Activated T-helper 2 cell treated with anti-CD3 and anti-CD28 coated beads, Interferon-gamma antibody, Interleukin-2, Interleukin-4, amounts not matched to agents 10 μg/mL and 5 μg/mL and 100 μg/mL, durations not matched to agents 14 hours and 24 hours and 36 hours (primary cell): ENCODE results near the gene QRICH1. TPM values are rescaled to one million over a fixed set of nuclear protein-coding genes. Genes with fewer than 3 reads are reported as not detected.

Source experiments
- DNase-seq: peaks from one replicate; pipeline ENCODE4 v3.0.0; 2021; ENCODE audit warnings: low spot score
- H3K27ac Mint-ChIP-seq: one replicate; pipeline ENCODE4 v1.8.0; 2021; ENCODE audit warnings: mixed read lengths
- H3K27me3 Mint-ChIP-seq: one replicate; pipeline ENCODE4 v1.8.0; 2021; ENCODE audit warnings: low read depth, mixed read lengths
- H3K36me3 Mint-ChIP-seq: one replicate; pipeline ENCODE4 v1.8.0; 2021; ENCODE audit warnings: low read depth, mixed read lengths
- H3K4me1 Mint-ChIP-seq: one replicate; pipeline ENCODE4 v1.8.0; 2021; ENCODE audit warnings: low read depth, mixed read lengths
- H3K4me3 Mint-ChIP-seq: one replicate; pipeline ENCODE4 v1.8.0; 2021; ENCODE audit warnings: low read depth, mild to moderate bottlenecking, moderate library complexity, mixed read lengths
- H3K9me3 Mint-ChIP-seq: one replicate; pipeline ENCODE4 v1.8.0; 2021; ENCODE audit warnings: mixed read lengths
- intact Hi-C: fragments of 100-400 bp; cut with micrococcal nuclease; formaldehyde crosslinking; loops from one replicate; pipeline ENCODE4 v1.15.1; 2023
- total RNA-seq: library from RNA; stranded (reverse); gene quantifications from 2 replicates; pipeline ENCODE4 v1.2.3, GENCODE V29; 2022

The QRICH1 gene
- total RNA-seq, 1 donor from 2014 or later, result 164 TPM

GRCh38 chr3:49026536-49026935, 67.3 kb downstream of the QRICH1 start:
- H3K27me3 Mint-ChIP-seq, result no peaks in the 10 kb centered on the region
- peaks cover 87% of the 10 kb centered on the region for H3K36me3 Mint-ChIP-seq
- peaks cover 42% of the 10 kb centered on the region for H3K4me1 Mint-ChIP-seq
- DNase-seq, result no peak
- intact Hi-C loops, result loop anchor here (10.0 kb wide), 1 partner anchor 388 kb away; the partner anchor contains the start of genes RHOA and TCTA
- no peak overlapping the region for H3K4me3 Mint-ChIP-seq
- H3K27ac Mint-ChIP-seq, result peak overlapping the region; percentile 19
- H3K9me3 Mint-ChIP-seq, result no peaks in the 10 kb centered on the region

GRCh38 chr3:49025793-49026520, 67.9 kb downstream of the QRICH1 start:
- H3K36me3 Mint-ChIP-seq, result peaks cover 83% of the 10 kb centered on the region
- no peaks in the 10 kb centered on the region for H3K9me3 Mint-ChIP-seq
- H3K27me3 Mint-ChIP-seq, result no peaks in the 10 kb centered on the region
- DNase-seq, result no peak
- H3K4me3 Mint-ChIP-seq, result peak overlapping the region; percentile 10
- intact Hi-C loops, result loop anchor here (10.0 kb wide), 1 partner anchor 389 kb away; the partner anchor contains the start of genes RHOA and TCTA
- H3K4me1 Mint-ChIP-seq, result peaks cover 42% of the 10 kb centered on the region
- peak overlapping the region; percentile 31 for H3K27ac Mint-ChIP-seq

GRCh38 chr3:49025005-49025792, 68.7 kb downstream of the QRICH1 start:
- intact Hi-C loops, result loop anchor here (10.0 kb wide), 1 partner anchor 390 kb away; the partner anchor contains the start of genes RHOA and TCTA
- H3K36me3 Mint-ChIP-seq, result peaks cover 77% of the 10 kb centered on the region
- H3K27me3 Mint-ChIP-seq, result no peaks in the 10 kb centered on the region
- H3K4me1 Mint-ChIP-seq, result peaks cover 42% of the 10 kb centered on the region
- H3K9me3 Mint-ChIP-seq, result no peaks in the 10 kb centered on the region
- DNase-seq, result no peak
- peak overlapping the region; percentile 4 for H3K4me3 Mint-ChIP-seq
- no peak overlapping the region for H3K27ac Mint-ChIP-seq

- no peaks in the 10 kb centered on the region for H3K9me3 Mint-ChIP-seq
- no peak overlapping the region for H3K4me3 Mint-ChIP-seq
These were observed 69.4 kb downstream of the QRICH1 start for GRCh38 chr3:49024449-49024848.

GRCh38 chr3:49023775-49024174, 70.1 kb downstream of the QRICH1 start:
- peaks cover 37% of the 10 kb centered on the region for H3K4me1 Mint-ChIP-seq
- no peaks in the 10 kb centered on the region for H3K27me3 Mint-ChIP-seq
- H3K27ac Mint-ChIP-seq, result peak overlapping the region; percentile 95
- no peak for DNase-seq
- peak overlapping the region; percentile 92 for H3K4me3 Mint-ChIP-seq
- no peaks in the 10 kb centered on the region for H3K9me3 Mint-ChIP-seq
- peaks cover 67% of the 10 kb centered on the region for H3K36me3 Mint-ChIP-seq
- intact Hi-C loops, result loop anchor here (10.0 kb wide), 1 partner anchor 391 kb away; the partner anchor contains the start of genes RHOA and TCTA

More at GRCh38 chr3:49024449-49024848, 69.4 kb downstream of the QRICH1 start:
- Mint-ChIP-seq H3K36me3 (peaks cover 72% of the 10 kb centered on the region), H3K27ac (no peak overlapping the region), H3K4me1 (peaks cover 37% of the 10 kb centered on the region), H3K27me3 (no peaks in the 10 kb centered on the region)
- no peak for DNase-seq
- intact Hi-C loops, result loop anchor here (10.0 kb wide), 1 partner anchor 390 kb away; the partner anchor contains the start of genes RHOA and TCTA

- DNase-seq, result no peak
- peaks cover 30% of the 10 kb centered on the region for H3K4me1 Mint-ChIP-seq
- no peaks in the 10 kb centered on the region for H3K9me3 Mint-ChIP-seq
- H3K27me3 Mint-ChIP-seq, result no peaks in the 10 kb centered on the region
- H3K4me3 Mint-ChIP-seq, result peak overlapping the region; percentile 92
- intact Hi-C loops, result loop anchor here (10.0 kb wide), 1 partner anchor 392 kb away; the partner anchor contains the start of genes RHOA and TCTA
- H3K36me3 Mint-ChIP-seq, result peaks cover 57% of the 10 kb centered on the region
- peak overlapping the region; percentile 95 for H3K27ac Mint-ChIP-seq
These were observed 71.1 kb downstream of the QRICH1 start for GRCh38 chr3:49022688-49023171.

GRCh38 chr3:49021813-49022687, 71.8 kb downstream of the QRICH1 start, which contains the start of gene NDUFAF3:
Gene NDUFAF3, plus strand, starts transcription at chr3:49022121. Its CDS starts 24 bp downstream, at chr3:49022145.
- Mint-ChIP-seq H3K4me1 (peaks cover 29% of the 10 kb centered on the region), H3K36me3 (peaks cover 51% of the 10 kb centered on the region), H3K27ac (peak within 1 kb of the TSS; percentile 96), H3K9me3 (no peaks in the 10 kb centered on the region), H3K4me3 (peak within 1 kb of the TSS; percentile 95), H3K27me3 (no peaks in the 10 kb centered on the region)
- intact Hi-C loops, result loop anchor here (1.0 to 10.0 kb wide), 5 partner anchors 7 to 393 kb away; partner anchors contain the start of genes IMPDH2, QRICH1, RHOA and TCTA
- peak; percentile 91 for DNase-seq

GRCh38 chr3:49021213-49021812, 72.6 kb downstream of the QRICH1 start:
- Mint-ChIP-seq H3K4me3 (peak overlapping the region; percentile 95), H3K27me3 (no peaks in the 10 kb centered on the region), H3K9me3 (no peaks in the 10 kb centered on the region), H3K4me1 (peaks cover 29% of the 10 kb centered on the region), H3K27ac (peak overlapping the region; percentile 96), H3K36me3 (peaks cover 43% of the 10 kb centered on the region)
- peak; percentile 99 for DNase-seq
- intact Hi-C loops, result loop anchor here (1.0 to 10.0 kb wide), 5 partner anchors 8 to 393 kb away; partner anchors contain the start of genes IMPDH2, QRICH1, RHOA and TCTA

GRCh38 chr3:49020330-49021212, 73.3 kb downstream of the QRICH1 start:
- Mint-ChIP-seq H3K4me1 (peaks cover 25% of the 10 kb centered on the region), H3K27me3 (no peaks in the 10 kb centered on the region), H3K9me3 (no peaks in the 10 kb centered on the region), H3K4me3 (peak overlapping the region; percentile 95), H3K36me3 (peaks cover 43% of the 10 kb centered on the region), H3K27ac (peak overlapping the region; percentile 83)
- intact Hi-C loops, result loop anchor here (1.0 to 10.0 kb wide), 5 partner anchors 9 to 394 kb away; partner anchors contain the start of genes IMPDH2, QRICH1, RHOA and TCTA
- DNase-seq, result peak; percentile 41

- intact Hi-C loops, result loop anchor here (2.0 to 10.0 kb wide), 3 partner anchors 31 to 395 kb away; partner anchors contain the start of genes QRICH1, RHOA and TCTA
- Mint-ChIP-seq H3K27ac (peak overlapping the region; percentile 83), H3K4me3 (peak overlapping the region; percentile 95), H3K27me3 (no peaks in the 10 kb centered on the region), H3K9me3 (no peaks in the 10 kb centered on the region), H3K4me1 (peaks cover 22% of the 10 kb centered on the region), H3K36me3 (peaks cover 43% of the 10 kb centered on the region)
- no peak for DNase-seq
These were observed 73.9 kb downstream of the QRICH1 start for GRCh38 chr3:49019941-49020329.

- Mint-ChIP-seq H3K36me3 (peaks cover 41% of the 10 kb centered on the region), H3K4me3 (peak overlapping the region; percentile 95), H3K9me3 (no peaks in the 10 kb centered on the region), H3K27ac (peak overlapping the region; percentile 76), H3K27me3 (no peaks in the 10 kb centered on the region), H3K4me1 (peaks cover 12% of the 10 kb centered on the region)
- no peak for DNase-seq
- intact Hi-C loops, result no loop called here
These were observed 75.2 kb downstream of the QRICH1 start for GRCh38 chr3:49018707-49019006.
